ENCODE results near the gene VAT1L. TPM values are rescaled to one million over a fixed set of nuclear protein-coding genes. Genes with fewer than 3 reads are reported as not detected.

The VAT1L gene
- total RNA-seq, 1 experiment from 2014 or later: not detected

DNA sequence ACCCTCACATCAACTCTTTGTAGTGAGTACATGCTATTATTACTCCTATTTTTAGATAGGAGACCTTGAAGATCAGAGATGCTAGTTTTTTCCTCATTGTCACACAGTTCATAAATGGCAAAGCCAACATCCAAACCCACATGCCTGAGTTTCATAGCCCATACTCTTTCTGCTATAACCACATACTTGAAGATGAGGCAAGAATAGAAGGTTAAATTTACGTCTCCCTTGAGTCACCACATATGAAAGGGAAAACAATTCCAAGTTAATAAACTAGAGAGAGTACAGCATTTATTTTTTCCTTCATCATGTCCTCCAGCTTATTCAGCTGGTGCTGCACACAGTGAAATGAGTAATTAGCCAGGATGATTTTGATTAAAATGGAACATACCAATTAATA, 42.4 kb upstream of the VAT1L start:
- BruUV-seq (replicated peaks): no TSS peak
- Mint-ChIP-seq H3K27me3 (ENCODE audit: unreplicated experiment) (peaks cover 36% of the 10 kb centered on the region), H3K9me3 (ENCODE audit: low read depth, unreplicated experiment) (peaks cover 8% of the 10 kb centered on the region)

DNA sequence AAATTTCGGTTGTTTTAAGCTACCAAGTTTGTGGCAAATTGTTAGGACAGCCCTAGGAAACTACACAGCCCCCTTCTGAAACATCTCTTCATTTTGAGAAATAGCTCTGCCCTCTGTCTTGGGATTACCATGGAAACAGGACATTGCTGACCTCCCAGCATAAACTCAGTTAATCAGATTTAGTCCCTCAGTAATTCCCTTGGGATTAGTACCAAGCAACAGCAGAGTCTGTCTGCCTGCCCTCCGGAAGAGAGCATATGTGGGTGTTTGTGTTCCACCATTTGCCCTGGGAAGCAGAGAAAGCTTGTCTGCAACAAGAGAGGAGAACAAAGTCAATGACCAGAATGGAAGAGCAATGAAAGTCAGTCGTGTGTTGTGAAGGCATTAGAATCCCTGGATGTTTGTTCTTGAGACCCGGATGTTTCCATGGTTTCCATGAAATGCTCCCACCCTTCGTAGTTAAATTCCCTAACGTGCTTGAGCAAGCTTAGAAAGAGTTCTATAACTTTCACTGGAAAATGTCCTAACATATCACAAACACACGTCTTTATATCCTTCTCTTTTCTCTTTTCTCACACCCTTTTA, 39.9 kb upstream of the VAT1L start:
- TF ChIP-seq, protein P1, sequence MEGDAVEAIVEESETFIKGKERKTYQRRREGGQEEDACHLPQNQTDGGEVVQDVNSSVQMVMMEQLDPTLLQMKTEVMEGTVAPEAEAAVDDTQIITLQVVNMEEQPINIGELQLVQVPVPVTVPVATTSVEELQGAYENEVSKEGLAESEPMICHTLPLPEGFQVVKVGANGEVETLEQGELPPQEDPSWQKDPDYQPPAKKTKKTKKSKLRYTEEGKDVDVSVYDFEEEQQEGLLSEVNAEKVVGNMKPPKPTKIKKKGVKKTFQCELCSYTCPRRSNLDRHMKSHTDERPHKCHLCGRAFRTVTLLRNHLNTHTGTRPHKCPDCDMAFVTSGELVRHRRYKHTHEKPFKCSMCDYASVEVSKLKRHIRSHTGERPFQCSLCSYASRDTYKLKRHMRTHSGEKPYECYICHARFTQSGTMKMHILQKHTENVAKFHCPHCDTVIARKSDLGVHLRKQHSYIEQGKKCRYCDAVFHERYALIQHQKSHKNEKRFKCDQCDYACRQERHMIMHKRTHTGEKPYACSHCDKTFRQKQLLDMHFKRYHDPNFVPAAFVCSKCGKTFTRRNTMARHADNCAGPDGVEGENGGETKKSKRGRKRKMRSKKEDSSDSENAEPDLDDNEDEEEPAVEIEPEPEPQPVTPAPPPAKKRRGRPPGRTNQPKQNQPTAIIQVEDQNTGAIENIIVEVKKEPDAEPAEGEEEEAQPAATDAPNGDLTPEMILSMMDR (IDR thresholded peaks at IDR 0.05; ENCODE audit: unreplicated experiment): no peak
- intact Hi-C loops (cut with micrococcal nuclease; ENCODE audit: unreplicated experiment): no loop called here
- DNase-seq: no peak
- Mint-ChIP-seq H3K4me3 (ENCODE audit: low read depth, unreplicated experiment) (no peak overlapping the region), H3K27ac (ENCODE audit: unreplicated experiment) (no peak overlapping the region), H3K36me3 (ENCODE audit: insufficient read depth, unreplicated experiment) (no peaks in the 10 kb centered on the region), H3K27me3 (ENCODE audit: unreplicated experiment) (peaks cover 40% of the 10 kb centered on the region), H3K4me1 (ENCODE audit: low read depth, unreplicated experiment) (no peaks in the 10 kb centered on the region), H3K9me3 (ENCODE audit: low read depth, unreplicated experiment) (peaks cover 8% of the 10 kb centered on the region)
- no TSS peak for BruUV-seq (replicated peaks)
- CTCF ChIA-PET: no interaction called here

More for the DNA sequence above, 42.4 kb upstream of the VAT1L start:
- CTCF ChIA-PET: no interaction called here
- TF ChIP-seq, protein P1 (IDR thresholded peaks at IDR 0.05; ENCODE audit: unreplicated experiment): no peak
- H3K27ac Mint-ChIP-seq (ENCODE audit: unreplicated experiment): no peak overlapping the region
- H3K4me1 Mint-ChIP-seq (ENCODE audit: low read depth, unreplicated experiment): no peaks in the 10 kb centered on the region
- no peaks in the 10 kb centered on the region for H3K36me3 Mint-ChIP-seq (ENCODE audit: insufficient read depth, unreplicated experiment)
- H3K4me3 Mint-ChIP-seq (ENCODE audit: low read depth, unreplicated experiment): no peak overlapping the region
- intact Hi-C loops (cut with micrococcal nuclease; ENCODE audit: unreplicated experiment): no loop called here
- DNase-seq: no peak

DNA sequence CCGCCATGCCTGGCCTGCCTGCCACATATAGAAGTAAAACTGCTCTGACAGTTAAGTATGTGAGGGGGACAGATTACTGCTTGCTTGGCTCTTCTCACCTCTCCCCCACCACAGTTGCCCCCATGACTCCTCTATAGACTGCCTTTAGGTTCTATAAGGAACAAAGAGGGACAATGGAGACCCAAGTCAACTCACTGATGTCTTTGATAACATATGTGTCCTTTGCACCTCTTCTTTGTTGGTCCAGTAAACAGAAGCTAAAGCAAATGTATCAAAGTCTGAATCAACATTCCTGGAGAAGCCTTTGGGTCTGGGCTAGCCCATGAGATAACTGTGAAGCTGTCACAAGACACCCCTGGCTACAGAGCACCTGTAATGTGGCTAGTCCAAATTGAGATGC, 38.9 kb upstream of the VAT1L start:
- intact Hi-C loops (cut with micrococcal nuclease; ENCODE audit: unreplicated experiment): no loop called here

DNA sequence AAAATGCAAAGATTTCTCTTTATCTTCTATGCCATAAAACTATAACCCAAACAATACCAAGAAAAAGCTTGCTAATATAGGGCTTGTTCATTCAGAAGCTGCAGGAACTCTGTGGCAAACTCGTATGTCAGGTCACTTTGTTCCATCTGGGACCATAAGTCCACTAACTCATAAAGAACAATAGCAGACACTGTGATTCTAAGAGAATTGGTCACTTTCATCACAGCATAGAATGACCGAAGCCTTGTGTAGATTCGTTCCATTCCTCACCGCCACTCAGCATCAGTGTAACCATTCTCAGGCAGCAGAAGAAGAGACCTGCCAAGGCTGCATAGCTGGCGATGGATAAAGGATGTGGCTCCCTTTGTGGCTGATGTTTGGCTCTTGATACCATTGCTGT, 30.3 kb upstream of the VAT1L start:
- intact Hi-C loops (cut with micrococcal nuclease; ENCODE audit: unreplicated experiment): no loop called here
- BruUV-seq (replicated peaks): no TSS peak

More for the DNA sequence above, 38.9 kb upstream of the VAT1L start:
- H3K36me3 Mint-ChIP-seq (ENCODE audit: insufficient read depth, unreplicated experiment): no peaks in the 10 kb centered on the region
- peaks cover 49% of the 10 kb centered on the region for H3K27me3 Mint-ChIP-seq (ENCODE audit: unreplicated experiment)
- CTCF ChIA-PET: no interaction called here
- TF ChIP-seq, protein P1 (IDR thresholded peaks at IDR 0.05; ENCODE audit: unreplicated experiment): no peak
- no peaks in the 10 kb centered on the region for H3K4me1 Mint-ChIP-seq (ENCODE audit: low read depth, unreplicated experiment)
- DNase-seq: no peak
- H3K27ac Mint-ChIP-seq (ENCODE audit: unreplicated experiment): no peak overlapping the region
- no peak overlapping the region for H3K4me3 Mint-ChIP-seq (ENCODE audit: low read depth, unreplicated experiment)
- H3K9me3 Mint-ChIP-seq (ENCODE audit: low read depth, unreplicated experiment): peaks cover 8% of the 10 kb centered on the region
- no TSS peak for BruUV-seq (replicated peaks)

More for the DNA sequence above, 30.3 kb upstream of the VAT1L start:
- Mint-ChIP-seq H3K36me3 (ENCODE audit: insufficient read depth, unreplicated experiment) (no peaks in the 10 kb centered on the region), H3K4me3 (ENCODE audit: low read depth, unreplicated experiment) (no peak overlapping the region), H3K9me3 (ENCODE audit: low read depth, unreplicated experiment) (peaks cover 6% of the 10 kb centered on the region), H3K27me3 (ENCODE audit: unreplicated experiment) (peaks cover 13% of the 10 kb centered on the region), H3K4me1 (ENCODE audit: low read depth, unreplicated experiment) (no peaks in the 10 kb centered on the region), H3K27ac (ENCODE audit: unreplicated experiment) (no peak overlapping the region)
- CTCF ChIA-PET: no interaction called here
- TF ChIP-seq, protein P1 (IDR thresholded peaks at IDR 0.05; ENCODE audit: unreplicated experiment): no peak
- no peak for DNase-seq
